B cell (primary cell): ENCODE measurements around the gene WAC. TPM values are rescaled to one million over a fixed set of nuclear protein-coding genes. Genes with fewer than 3 reads are reported as not detected.

Experiments used
- ATAC-seq: fragments of 200-7000 bp; cut with Tn5 transposase; one replicate; pipeline ENCODE4 v1.10.0; 2021; ENCODE audit warnings: low read depth, mild to moderate bottlenecking, moderate number of reproducible peaks, moderate library complexity
- CTCF ChIA-PET: fragments of 350-600 bp; sonication (Branson Sonifier 250); formaldehyde crosslinking; loops from one replicate; lab custom pipeline; 2021; ENCODE audit warnings: antibody characterized with exemption, inconsistent platforms; lab: Charles Lee
- POLR2A ChIA-PET: fragments of 350-600 bp; sonication (Branson Sonifier 250); formaldehyde crosslinking; loops from one replicate; lab custom pipeline; 2021; ENCODE audit warnings: antibody characterized with exemption; lab: Charles Lee
- DNase-seq: peaks from one replicate; pipeline ENCODE4 v3.0.0; 2013
- H2AFZ ChIP-seq: 2 replicates; pipeline ENCODE4 v1.6.1; 2012; ENCODE audit warnings: mild to moderate bottlenecking, low read depth, low read length; ENCODE audit not compliant: insufficient read depth, poor library complexity, severe bottlenecking
- H3K27ac ChIP-seq, 2 donors: 1 replicate in 1 of 2; 2 replicates in 1 of 2; pipeline ENCODE4 v1.5.1; 2012 to 2013; ENCODE audit warnings: low read length in 2 of 2, mild to moderate bottlenecking in 2 of 2, moderate library complexity in 1 of 2
- H3K27me3 ChIP-seq, 4 experiments: fragments of 200-600 bp in 1 of 4; sonication (generic) in 1 of 4; replicated peaks in 1 of 4; 1 replicate in 2 of 4; 2 replicates in 2 of 4; pipeline versions ENCODE4 v1.6.1 to v1.7.0; 2013 to 2016; ENCODE audit warnings: low read length in 3 of 4, mild to moderate bottlenecking in 2 of 4, mixed read lengths in 1 of 4, moderate library complexity in 1 of 4; ENCODE audit not compliant: insufficient read depth in 4 of 4, control insufficient read depth in 3 of 4; ENCODE audit errors: control extremely low read depth in 1 of 4
- H3K36me3 ChIP-seq, 2 experiments: replicated peaks in 1 of 2; 1 replicate in 1 of 2; 2 replicates in 1 of 2; pipeline versions ENCODE4 v1.6.1 to v1.7.1; 2013; ENCODE audit warnings: low read length in 1 of 2; ENCODE audit not compliant: insufficient read depth in 2 of 2, control insufficient read depth in 1 of 2; ENCODE audit errors: control extremely low read depth in 1 of 2, extremely low read depth in 1 of 2
- H3K4me1 ChIP-seq, 2 donors: fragments of 200-600 bp in 1 of 2; sonication (generic) in 1 of 2; 1 replicate in 1 of 2; 2 replicates in 1 of 2; pipeline versions ENCODE4 v1.5.1 to v1.6.1; 2013 to 2017; ENCODE audit warnings: low read length in 2 of 2; ENCODE audit not compliant: control insufficient read depth in 2 of 2, insufficient read depth in 2 of 2
- H3K4me2 ChIP-seq: replicated peaks from 2 replicates; pipeline ENCODE3; 2012; ENCODE audit warnings: mild to moderate bottlenecking, low read depth, low read length; ENCODE audit not compliant: poor library complexity, severe bottlenecking
- H3K4me3 ChIP-seq, 5 experiments: fragments of 200-600 bp in 1 of 5; sonication (generic) in 1 of 5; 1 replicate in 3 of 5; 2 replicates in 2 of 5; pipeline versions ENCODE4 v1.5.1 to v1.7.0; 2011 to 2016; ENCODE audit warnings: low read length in 4 of 5, mild to moderate bottlenecking in 4 of 5, low read depth in 2 of 5, control low read depth in 1 of 5, moderate library complexity in 1 of 5; ENCODE audit not compliant: insufficient read depth in 1 of 5; ENCODE audit errors: control extremely low read depth in 1 of 5, extremely low read depth in 1 of 5
- H3K79me2 ChIP-seq: fragments of 200-600 bp; sonication (generic); one replicate; pipeline ENCODE4 v1.6.0; 2016; ENCODE audit warnings: low read length; ENCODE audit not compliant: control insufficient read depth, insufficient read depth
- H3K9ac ChIP-seq: fragments of 200-600 bp; sonication (generic); 2 replicates; pipeline ENCODE4 v1.6.1; 2017; ENCODE audit warnings: mild to moderate bottlenecking, low read length, moderate library complexity
- H3K9me3 ChIP-seq, 3 donors: one replicate each; pipeline versions ENCODE4 v1.6.1 to v1.7.1; 2013; ENCODE audit warnings: low read length in 2 of 3; ENCODE audit not compliant: control insufficient read depth in 2 of 3, insufficient read depth in 1 of 3; ENCODE audit errors: control extremely low read depth in 1 of 3
- H4K20me1 ChIP-seq: 2 replicates; pipeline ENCODE4 v1.6.0; 2012; ENCODE audit warnings: mild to moderate bottlenecking, low read length; ENCODE audit not compliant: insufficient read depth, control insufficient read depth, poor library complexity, severe bottlenecking
- H3K27ac Mint-ChIP-seq: one replicate; pipeline ENCODE4 v1.8.0; 2021; ENCODE audit warnings: mixed read lengths
- H3K27me3 Mint-ChIP-seq: one replicate; pipeline ENCODE4 v1.8.0; 2021; ENCODE audit warnings: mixed read lengths
- H3K4me1 Mint-ChIP-seq: one replicate; pipeline ENCODE4 v1.8.0; 2021; ENCODE audit warnings: mixed read lengths
- H3K4me3 Mint-ChIP-seq: one replicate; pipeline ENCODE4 v1.8.0; 2021; ENCODE audit warnings: mixed read lengths
- H3K9me3 Mint-ChIP-seq: one replicate; pipeline ENCODE4 v1.8.0; 2022; ENCODE audit warnings: mixed read lengths; ENCODE audit not compliant: insufficient read depth
- CTCF ChIP-seq: fragments of 200-600 bp; IDR thresholded peaks from one replicate; pipeline ENCODE4 v1.8.0; 2022; ENCODE audit warnings: antibody characterized with exemption, mild to moderate bottlenecking
- EZH2 ChIP-seq: IDR thresholded peaks from 2 replicates; pipeline ENCODE4 v1.6.1; 2012; ENCODE audit warnings: borderline replicate concordance, low read depth, mild to moderate bottlenecking, moderate library complexity, low read length; ENCODE audit not compliant: insufficient read depth, poor library complexity, severe bottlenecking
- WGBS: methylation state at CpG from one replicate; pipeline ENCODE4 v1.1.5; 2013; ENCODE audit warnings: missing lambda C conversion rate; ENCODE audit not compliant: insufficient coverage; 5-methylcytosine and 5-hydroxymethylcytosine counted together
- intact Hi-C: fragments of 100-400 bp; cut with micrococcal nuclease; formaldehyde crosslinking; loops from one replicate; pipeline ENCODE4 v1.10.0; 2022
- polyA plus RNA-seq: library from polyadenylated mRNA; depleted of rRNA; stranded (reverse); fragments of >200 nt; gene quantifications from 2 replicates; pipeline ENCODE4 v1.2.3, GENCODE V29; 2012
- total RNA-seq, 2 donors: library from RNA; stranded (reverse); fragments of 120-200 nt in 1 of 2; gene quantifications; 1 replicate in 1 of 2; 2 replicates in 1 of 2; pipeline versions ENCODE4 v1.2.3 to v1.2.4, GENCODE V29; 2013 to 2022

Gene WAC
- total and polyA plus RNA-seq, 2 donors (not counting 1 experiment from before 2014, with no cell fraction given) = 77.4 to 196 TPM

GRCh38 chr10:28569506-28570159, 36.7 kb downstream of the WAC start:
- H3K4me3 Mint-ChIP-seq = no peak overlapping the region
- H3K79me2 ChIP-seq = peaks cover 99% of the 10 kb centered on the region
- TF ChIP-seq EZH2 (no peak), CTCF (no peak)
- no peak overlapping the region for H3K4me3 ChIP-seq
- peaks cover 88% of the 10 kb centered on the region for H4K20me1 ChIP-seq
- H3K9ac ChIP-seq = no peak overlapping the region
- H3K4me2 ChIP-seq = no peak overlapping the region
- peaks cover 4 to 14% of the 10 kb centered on the region in 2 donors for H3K4me1 ChIP-seq
- H3K9me3 Mint-ChIP-seq = no peaks in the 10 kb centered on the region
- no peak for DNase-seq
- WGBS = 60% methylated on average over 1 of the region's 3 CpGs
- H3K4me1 Mint-ChIP-seq = peaks cover 69% of the 10 kb centered on the region
- no peak overlapping the region for H3K27ac ChIP-seq
- no peaks in the 10 kb centered on the region for H3K9me3 ChIP-seq
- peaks cover 13 to 24% of the 10 kb centered on the region in 2 experiments for H3K36me3 ChIP-seq
- H2AFZ ChIP-seq = no peak overlapping the region
- intact Hi-C loops = loop anchor here (10.0 kb wide), 1 partner anchor 135 kb away; no protein-coding TSS in a partner anchor
- H3K27ac Mint-ChIP-seq = no peak overlapping the region
- ATAC-seq = no peak
- H3K27me3 Mint-ChIP-seq = no peaks in the 10 kb centered on the region
- no peaks in the 10 kb centered on the region for H3K27me3 ChIP-seq
- ChIA-PET POLR2A (no interaction called here), CTCF (no interaction called here)

- ChIA-PET POLR2A (no interaction called here), CTCF (no interaction called here)
- DNase-seq (no peak), ATAC-seq (no peak)
- Histone ChIP-seq H3K4me3 (no peak overlapping the region), H3K4me1 (peaks cover 4 to 20% of the 10 kb centered on the region in 2 donors), H3K27ac (no peak overlapping the region), H2AFZ (no peak overlapping the region), H3K9me3 (no peaks in the 10 kb centered on the region), H3K9ac (no peak overlapping the region), H4K20me1 (peaks cover 90% of the 10 kb centered on the region), H3K79me2 (peaks cover 99% of the 10 kb centered on the region), H3K27me3 (no peaks in the 10 kb centered on the region), H3K4me2 (no peak overlapping the region), H3K36me3 (peaks cover 12 to 27% of the 10 kb centered on the region in 2 experiments)
- H3K4me3 Mint-ChIP-seq = no peak overlapping the region
- H3K27ac Mint-ChIP-seq = no peak overlapping the region
- no peaks in the 10 kb centered on the region for H3K9me3 Mint-ChIP-seq
- no peaks in the 10 kb centered on the region for H3K27me3 Mint-ChIP-seq
- intact Hi-C loops = loop anchor here (10.0 kb wide), 1 partner anchor 136 kb away; no protein-coding TSS in a partner anchor
- WGBS = no CpG with 5 or more reads among the region's 1 CpG
- H3K4me1 Mint-ChIP-seq = peaks cover 71% of the 10 kb centered on the region
- TF ChIP-seq CTCF (no peak), EZH2 (no peak)
These were observed 37.7 kb downstream of the WAC start for GRCh38 chr10:28570598-28570997.
